AG04450 (cell line): ENCODE data around the gene ZNF608. TPM values are rescaled to one million over a fixed set of nuclear protein-coding genes. Genes with fewer than 3 reads are reported as not detected.

Experiments used
- CTCF ChIA-PET: fragments of 300-600, 350-600 bp; formaldehyde crosslinking; extraction: SDS; loops from one replicate; lab custom pipeline; 2022; ENCODE audit warnings: antibody characterized with exemption, inconsistent platforms; lab: Charles Lee
- POLR2A ChIA-PET: fragments of 350-600 bp; formaldehyde crosslinking; extraction: SDS; loops from one replicate; lab custom pipeline; 2021; ENCODE audit warnings: antibody characterized with exemption, inconsistent platforms; lab: Yijun Ruan, JAX
- DNase-seq: peaks from one replicate; pipeline ENCODE4 v3.0.0-alpha.2; 2011; ENCODE audit warnings: low read depth, low spot score
- H3K27ac ChIP-seq: one replicate; pipeline ENCODE4 v1.5.1; 2012; ENCODE audit warnings: low read depth, low read length, control low read depth
- H3K27me3 ChIP-seq: one replicate; pipeline ENCODE4 v1.6.0; 2012; ENCODE audit warnings: low read length; ENCODE audit not compliant: control insufficient read depth, insufficient read depth
- H3K4me3 ChIP-seq: 2 replicates; pipeline ENCODE4 v1.5.1; 2011; ENCODE audit warnings: mild to moderate bottlenecking, low read depth, low read length, control low read depth
- H3K9me3 ChIP-seq: 2 replicates; pipeline ENCODE4 v1.5.1; 2012; ENCODE audit warnings: low read length; ENCODE audit not compliant: control insufficient read depth, insufficient read depth
- CTCF ChIP-seq: IDR thresholded peaks from 2 replicates; pipeline ENCODE4 v1.5.1; 2011; ENCODE audit warnings: low read depth, low read length, control low read depth, inconsistent platforms
- polyA plus RNA-seq: library from polyadenylated mRNA; depleted of rRNA; stranded (reverse); fragments of >200 nt; gene quantifications from 2 replicates; pipeline ENCODE4 v1.2.3, GENCODE V29; 2011

The ZNF608 gene
- polyA plus RNA-seq, 1 experiment: 13.0 TPM

- Histone ChIP-seq H3K4me3 (no peak overlapping the region), H3K27me3 (no peaks in the 10 kb centered on the region), H3K27ac (no peak overlapping the region), H3K9me3 (no peaks in the 10 kb centered on the region)
- POLR2A ChIA-PET: no interaction called here
- CTCF ChIA-PET: no interaction called here
- no peak for DNase-seq
- TF ChIP-seq CTCF: no peak
Observed at GRCh38 chr5:124718380-124718789, 28.1 kb downstream of the ZNF608 start.

- no peak overlapping the region for H3K27ac ChIP-seq
- no peaks in the 10 kb centered on the region for H3K27me3 ChIP-seq
- ChIA-PET POLR2A (no interaction called here), CTCF (no interaction called here)
- no peak for DNase-seq
- H3K9me3 ChIP-seq: no peaks in the 10 kb centered on the region
- H3K4me3 ChIP-seq: no peak overlapping the region
- TF ChIP-seq CTCF: no peak
Observed at GRCh38 chr5:124716169-124716568, 30.3 kb downstream of the ZNF608 start.

GRCh38 chr5:124714910-124715309 lies 31.5 kb downstream of the ZNF608 start:
- Histone ChIP-seq H3K4me3 (no peak overlapping the region), H3K27me3 (no peaks in the 10 kb centered on the region), H3K27ac (no peak overlapping the region), H3K9me3 (no peaks in the 10 kb centered on the region)
- ChIA-PET CTCF (no interaction called here), POLR2A (no interaction called here)
- TF ChIP-seq CTCF: no peak
- no peak for DNase-seq

GRCh38 chr5:124713595-124713994 lies 32.8 kb downstream of the ZNF608 start:
- H3K4me3 ChIP-seq: no peak overlapping the region
- no peak overlapping the region for H3K27ac ChIP-seq
- H3K27me3 ChIP-seq: no peaks in the 10 kb centered on the region
- CTCF ChIA-PET: no interaction called here
- DNase-seq: no peak
- TF ChIP-seq CTCF: no peak
- POLR2A ChIA-PET: no interaction called here
- no peaks in the 10 kb centered on the region for H3K9me3 ChIP-seq

- TF ChIP-seq CTCF: no peak
- Histone ChIP-seq H3K27ac (no peak overlapping the region), H3K4me3 (no peak overlapping the region), H3K9me3 (no peaks in the 10 kb centered on the region), H3K27me3 (no peaks in the 10 kb centered on the region)
- ChIA-PET CTCF (no interaction called here), POLR2A (no interaction called here)
- no peak for DNase-seq
Observed at GRCh38 chr5:124712731-124713305, 33.6 kb downstream of the ZNF608 start.
